Esophagus squamous epithelium (tissue), 4 donors: ENCODE measurements around the gene NAV2.

Experiments used
- POLR2A ChIP-seq, 4 donors: fragments of 450-650 bp; IDR thresholded peaks; one replicate each; pipeline ENCODE4 v1.6.1; 2017; ENCODE audit warnings: antibody characterized with exemption in 4 of 4, mild to moderate bottlenecking in 4 of 4, moderate library complexity in 3 of 4
- TF ChIP-seq, protein P1 (sequence below), 6 experiments: fragments of 450-650 bp in 4 of 6; fragments of 200-600 bp in 2 of 6; sonication (generic) in 2 of 6; IDR thresholded peaks; one replicate each; pipeline ENCODE4 v1.5.1; 2016 to 2019; ENCODE audit warnings: antibody characterized with exemption in 6 of 6, mild to moderate bottlenecking in 4 of 6, moderate library complexity in 4 of 6

DNA sequence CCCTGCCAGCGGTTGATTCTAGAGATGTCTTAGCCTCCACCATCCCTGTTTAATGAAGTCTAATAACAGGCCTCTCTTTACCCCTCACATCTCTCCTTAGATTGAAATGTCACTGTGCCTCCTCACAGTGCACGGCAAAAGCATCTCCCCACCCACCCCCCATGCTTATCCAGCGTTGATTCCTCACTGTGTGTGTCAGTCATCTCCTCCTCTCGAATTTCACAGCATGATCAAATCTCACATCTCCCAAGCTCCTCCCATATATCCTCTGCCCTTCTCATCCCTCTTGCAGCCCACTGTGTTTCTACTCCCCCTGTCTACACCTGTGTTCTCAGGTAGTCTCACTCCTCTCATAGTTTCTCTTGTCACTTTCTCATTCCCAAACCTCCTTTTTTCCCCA, 363.0 kb downstream of the NAV2 start:
- TF ChIP-seq, protein P1, sequence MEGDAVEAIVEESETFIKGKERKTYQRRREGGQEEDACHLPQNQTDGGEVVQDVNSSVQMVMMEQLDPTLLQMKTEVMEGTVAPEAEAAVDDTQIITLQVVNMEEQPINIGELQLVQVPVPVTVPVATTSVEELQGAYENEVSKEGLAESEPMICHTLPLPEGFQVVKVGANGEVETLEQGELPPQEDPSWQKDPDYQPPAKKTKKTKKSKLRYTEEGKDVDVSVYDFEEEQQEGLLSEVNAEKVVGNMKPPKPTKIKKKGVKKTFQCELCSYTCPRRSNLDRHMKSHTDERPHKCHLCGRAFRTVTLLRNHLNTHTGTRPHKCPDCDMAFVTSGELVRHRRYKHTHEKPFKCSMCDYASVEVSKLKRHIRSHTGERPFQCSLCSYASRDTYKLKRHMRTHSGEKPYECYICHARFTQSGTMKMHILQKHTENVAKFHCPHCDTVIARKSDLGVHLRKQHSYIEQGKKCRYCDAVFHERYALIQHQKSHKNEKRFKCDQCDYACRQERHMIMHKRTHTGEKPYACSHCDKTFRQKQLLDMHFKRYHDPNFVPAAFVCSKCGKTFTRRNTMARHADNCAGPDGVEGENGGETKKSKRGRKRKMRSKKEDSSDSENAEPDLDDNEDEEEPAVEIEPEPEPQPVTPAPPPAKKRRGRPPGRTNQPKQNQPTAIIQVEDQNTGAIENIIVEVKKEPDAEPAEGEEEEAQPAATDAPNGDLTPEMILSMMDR (IDR thresholded peaks at IDR 0.05), result no peak
- no peak for TF ChIP-seq POLR2A (IDR thresholded peaks at IDR 0.05)
